Endothelial cell of umbilical vein (primary cell): ENCODE results near the gene LRG1. TPM values are rescaled to one million over a fixed set of nuclear protein-coding genes. Genes with fewer than 3 reads are reported as not detected.

Source experiments
- BruUV-seq: library from RNA; stranded (reverse); fragments of 400-500 nt; replicated peaks from 2 replicates; lab custom pipeline; 2021; lab: Mats Ljungman, UMichigan
- CTCF ChIA-PET: fragments of 300-600, 350-600 bp; sonication (Branson Sonifier 250); formaldehyde crosslinking; loops from one replicate; lab custom pipeline; 2021; ENCODE audit warnings: antibody characterized with exemption, inconsistent platforms; lab: Charles Lee
- POLR2A ChIA-PET: fragments of 300-600, 350-600 bp; sonication (Branson Sonifier 250); formaldehyde crosslinking; loops from one replicate; lab custom pipeline; 2021; ENCODE audit warnings: antibody characterized with exemption, inconsistent platforms; lab: Charles Lee
- DNase-seq: peaks from one replicate; pipeline ENCODE4 v3.0.0-alpha.2; 2011; ENCODE audit warnings: low read depth, low spot score
- FAIRE-seq: peaks from 2 replicates; lab custom pipeline; 2011; peaks lifted over from hg19 to GRCh38; lab: Jason Lieb, UNC
- H2AFZ ChIP-seq: 2 replicates; pipeline ENCODE4 v1.6.0; 2012; ENCODE audit warnings: low read depth, low read length, control low read depth, inconsistent platforms
- H3K27ac ChIP-seq: 2 replicates; pipeline ENCODE4 v1.5.1; 2011; ENCODE audit warnings: low read depth, mild to moderate bottlenecking, control low read depth, low read length, moderate library complexity; ENCODE audit not compliant: insufficient read depth
- H3K27me3 ChIP-seq, 2 experiments: 2 replicates each; pipeline versions ENCODE4 v1.6.0 to v1.6.1; 2011; ENCODE audit warnings: low read length in 2 of 2, mixed read lengths in 1 of 2; ENCODE audit not compliant: control insufficient read depth in 2 of 2, insufficient read depth in 2 of 2
- H3K36me3 ChIP-seq, 2 experiments: 2 replicates in 1 of 2; 3 replicates in 1 of 2; pipeline ENCODE4 v1.5.1; 2011; ENCODE audit warnings: low read length in 2 of 2, mild to moderate bottlenecking in 1 of 2, moderate library complexity in 1 of 2; ENCODE audit not compliant: control insufficient read depth in 2 of 2, insufficient read depth in 2 of 2; ENCODE audit errors: extremely low read depth in 1 of 2
- H3K4me1 ChIP-seq: 3 replicates; pipeline ENCODE4 v1.5.1; 2011; ENCODE audit warnings: mild to moderate bottlenecking, low read length; ENCODE audit not compliant: control insufficient read depth, insufficient read depth; ENCODE audit errors: extremely low read depth
- H3K4me2 ChIP-seq: 2 replicates; pipeline ENCODE4 v1.6.1; 2011; ENCODE audit warnings: low read length, control low read depth, mixed read lengths; ENCODE audit not compliant: insufficient read depth
- H3K4me3 ChIP-seq, 3 experiments: fragments of 200-600 bp in 1 of 3; sonication (generic), shearing (Covaris generic) in 1 of 3; replicated peaks in 1 of 3; 2 replicates each; pipeline ENCODE4 v1.5.1; 2011 to 2016; ENCODE audit warnings: control low read depth in 3 of 3, low read length in 3 of 3, mild to moderate bottlenecking in 2 of 3, inconsistent platforms in 1 of 3, low read depth in 1 of 3, moderate library complexity in 1 of 3; ENCODE audit not compliant: insufficient read depth in 1 of 3
- H3K79me2 ChIP-seq: 2 replicates; pipeline ENCODE4 v1.6.0; 2012; ENCODE audit warnings: low read length, inconsistent platforms; ENCODE audit not compliant: control insufficient read depth, insufficient read depth
- H3K9ac ChIP-seq: replicated peaks from 2 replicates; pipeline ENCODE3; 2011; ENCODE audit warnings: low read length, control low read depth; ENCODE audit not compliant: insufficient read depth; ENCODE audit errors: extremely low read depth
- H3K9me1 ChIP-seq: replicated peaks from 3 replicates; pipeline ENCODE4 v1.6.0; 2011; ENCODE audit warnings: mild to moderate bottlenecking, low read length; ENCODE audit not compliant: control insufficient read depth, insufficient read depth; ENCODE audit errors: extremely low read depth
- H3K9me3 ChIP-seq: replicated peaks from 2 replicates; pipeline ENCODE4 v1.5.1; 2012; ENCODE audit warnings: low read length, inconsistent platforms; ENCODE audit not compliant: control insufficient read depth, insufficient read depth
- H4K20me1 ChIP-seq: replicated peaks from 2 replicates; pipeline ENCODE3; 2011; ENCODE audit warnings: mild to moderate bottlenecking, low read length; ENCODE audit not compliant: control insufficient read depth, insufficient read depth; ENCODE audit errors: extremely low read depth
- CTCF ChIP-seq, 2 donors: IDR thresholded peaks; 1 replicate in 1 of 2; 2 replicates in 1 of 2; pipeline ENCODE4 v1.5.1; 2011; ENCODE audit warnings: low read length in 2 of 2, mild to moderate bottlenecking in 2 of 2, moderate library complexity in 2 of 2, control low read depth in 1 of 2, inconsistent platforms in 1 of 2, low read depth in 1 of 2; ENCODE audit not compliant: insufficient read depth in 1 of 2; ENCODE audit errors: extremely low read depth in 1 of 2
- EZH2 ChIP-seq: IDR thresholded peaks from 2 replicates; pipeline ENCODE4 v1.6.1; 2012; ENCODE audit warnings: borderline replicate concordance, low read depth, mild to moderate bottlenecking, moderate library complexity, low read length, inconsistent platforms; ENCODE audit not compliant: severe bottlenecking
- FOS ChIP-seq: IDR thresholded peaks from 2 replicates; pipeline ENCODE4 v1.6.1; 2011; ENCODE audit warnings: mild to moderate bottlenecking, low read length, moderate library complexity, borderline replicate concordance; ENCODE audit not compliant: insufficient read depth
- GATA2 ChIP-seq: IDR thresholded peaks from 2 replicates; pipeline ENCODE4 v1.7.0; 2011; ENCODE audit warnings: low read depth, mild to moderate bottlenecking, moderate library complexity, mixed read lengths, low read length; ENCODE audit not compliant: insufficient read length, insufficient read depth
- JUN ChIP-seq: IDR thresholded peaks from 2 replicates; pipeline ENCODE4 v1.6.1; 2011; ENCODE audit warnings: borderline replicate concordance, low read depth; ENCODE audit not compliant: insufficient read length, insufficient read depth
- MAX ChIP-seq: IDR thresholded peaks from 2 replicates; pipeline ENCODE4 v1.6.1; 2011; ENCODE audit not compliant: insufficient read depth, insufficient read length
- MYC ChIP-seq: IDR thresholded peaks from one replicate; pipeline ENCODE4 v1.6.1; 2011; ENCODE audit warnings: mild to moderate bottlenecking, low read depth, low read length
- POLR2A ChIP-seq: IDR thresholded peaks from 2 replicates; pipeline ENCODE4 v1.6.1; 2012; ENCODE audit warnings: low read depth, mild to moderate bottlenecking, control low read depth, low read length
- POLR2AphosphoS5 ChIP-seq: IDR thresholded peaks from 2 replicates; pipeline ENCODE4 v1.6.1; 2012; ENCODE audit warnings: low read depth, mild to moderate bottlenecking, control low read depth, low read length, moderate library complexity; ENCODE audit not compliant: insufficient read depth
- dilution Hi-C: fragments of 300-500 bp; cut with MboI; formaldehyde crosslinking; loops from one replicate; pipeline ENCODE4 v1.15.0; 2019; ENCODE audit warnings: low sequenced_read_pairs; ENCODE audit not compliant: extremely low pct_ligation_motif_present
- intact Hi-C: fragments of 100-400 bp; cut with micrococcal nuclease; formaldehyde crosslinking; loops from one replicate; pipeline ENCODE4 v1.10.0; 2022
- polyA plus RNA-seq, 4 experiments: library from polyadenylated mRNA; depleted of rRNA in 3 of 4; stranded (reverse) in 3 of 4; unstranded in 1 of 4; fragments of >200 nt; gene quantifications; 2 replicates each; pipeline versions ENCODE4 v1.2.1 to v1.2.3, GENCODE V29; 2011 to 2012; ENCODE audit warnings: missing spikeins in 1 of 4
- total RNA-seq: library from RNA; stranded (reverse); gene quantifications from 2 replicates; pipeline ENCODE4 v1.2.3, GENCODE V29; 2021

The LRG1 gene
- total and polyA plus RNA-seq, 2 donors (not counting 3 experiments of a cell fraction or from before 2014, with no cell fraction given), result 0.21 to 0.31 TPM

- CTCF ChIA-PET, result interaction anchor here (1.0 to 7.1 kb wide), 5 partner anchors 11 to 66 kb away, joined by 3 to 66 read pairs (median 30); partner anchors contain the start of gene SEMA6B
- peak; percentile 65 for FAIRE-seq
These were observed 31.1 kb upstream of the LRG1 start for GRCh38 chr19:4570916-4571304.

More at GRCh38 chr19:4570916-4571304, 31.1 kb upstream of the LRG1 start:
- no peak overlapping the region for H3K4me2 ChIP-seq
- H4K20me1 ChIP-seq, result no peaks in the 10 kb centered on the region
- DNase-seq, result no peak
- H3K27ac ChIP-seq, result no peak overlapping the region
- no peaks in the 10 kb centered on the region for H3K9me3 ChIP-seq
- intact Hi-C loops (no loop called here), dilution Hi-C loops (no loop called here)
- H3K9me1 ChIP-seq, result no peaks in the 10 kb centered on the region
- no peak overlapping the region for H3K9ac ChIP-seq
- H3K4me3 ChIP-seq, result no peak overlapping the region
- peaks cover 28% of the 10 kb centered on the region for H3K4me1 ChIP-seq
- POLR2A ChIA-PET, result no interaction called here
- no peak for TF ChIP-seq GATA2
- TF ChIP-seq MYC, result no peak
- TF ChIP-seq FOS, result no peak
- no peak for TF ChIP-seq CTCF (IDR thresholded peaks at IDR 0.05; ENCODE audit: extremely low read depth in 1 of 2, insufficient read depth in 1 of 2, low read depth in 1 of 2, low read length in 2 of 2)
- TF ChIP-seq POLR2AphosphoS5, result no peak
- no peak for TF ChIP-seq MAX
- TF ChIP-seq POLR2A, result no peak
- TF ChIP-seq JUN, result no peak
- TF ChIP-seq EZH2, result no peak
- H3K79me2 ChIP-seq, result peaks cover 3% of the 10 kb centered on the region
- no TSS peak for BruUV-seq
- no peaks in the 10 kb centered on the region for H3K27me3 ChIP-seq
- no peak overlapping the region for H2AFZ ChIP-seq
- peaks cover 0 to 3% of the 10 kb centered on the region in 2 experiments for H3K36me3 ChIP-seq
